HUES48 (cell line): ENCODE results near the gene CD22.
"Not testable (repeated sequence)": the region's sequence is repeated elsewhere in the genome, so short reads cannot be mapped to it uniquely, and the experiment has no call there.

ENCODE experiments used
- H3K27ac ChIP-seq: one replicate; pipeline ENCODE4 v1.7.0; 2013; ENCODE audit warnings: low read depth, low read length, inconsistent platforms
- H3K27me3 ChIP-seq: 2 replicates; pipeline ENCODE4 v1.6.1; 2013; ENCODE audit warnings: mild to moderate bottlenecking, low read length; ENCODE audit not compliant: control insufficient read depth, insufficient read depth
- H3K36me3 ChIP-seq: 2 replicates; pipeline ENCODE4 v1.6.1; 2013; ENCODE audit warnings: low read length; ENCODE audit not compliant: control insufficient read depth, insufficient read depth
- H3K4me1 ChIP-seq: 2 replicates; pipeline ENCODE4 v1.6.1; 2013; ENCODE audit warnings: mild to moderate bottlenecking, low read length; ENCODE audit not compliant: control insufficient read depth, insufficient read depth
- H3K4me3 ChIP-seq: 2 replicates; pipeline ENCODE4 v1.5.1; 2013; ENCODE audit warnings: mild to moderate bottlenecking, low read depth, low read length
- H3K9ac ChIP-seq: 2 replicates; pipeline ENCODE4 v1.6.1; 2013; ENCODE audit warnings: mild to moderate bottlenecking, low read depth, low read length, moderate library complexity
- H3K9me3 ChIP-seq: 2 replicates; pipeline ENCODE4 v1.6.1; 2013; ENCODE audit warnings: low read length; ENCODE audit not compliant: control insufficient read depth, insufficient read depth

Gene CD22

GRCh38 chr19:35377656-35378055 lies 48.7 kb downstream of the CD22 start:
- no peak overlapping the region for H3K4me3 ChIP-seq
- H3K27ac ChIP-seq, result no peak overlapping the region
- H3K27me3 ChIP-seq, result no peaks in the 10 kb centered on the region
- no peaks in the 10 kb centered on the region for H3K4me1 ChIP-seq
- H3K9me3 ChIP-seq, result peaks cover 3% of the 10 kb centered on the region
- no peaks in the 10 kb centered on the region for H3K36me3 ChIP-seq
- no peak overlapping the region for H3K9ac ChIP-seq

- no peaks in the 10 kb centered on the region for H3K36me3 ChIP-seq
- no peaks in the 10 kb centered on the region for H3K4me1 ChIP-seq
- H3K4me3 ChIP-seq, result no peak overlapping the region
- H3K9ac ChIP-seq, result no peak overlapping the region
- peaks cover 6% of the 10 kb centered on the region for H3K9me3 ChIP-seq
- H3K27ac ChIP-seq, result no peak overlapping the region
- H3K27me3 ChIP-seq, result no peaks in the 10 kb centered on the region
Measured at GRCh38 chr19:35378356-35378755, 49.4 kb downstream of the CD22 start.

- not testable (repeated sequence) for H3K27me3 ChIP-seq, H3K27ac ChIP-seq, H3K4me1 ChIP-seq, H3K9ac ChIP-seq, H3K4me3 ChIP-seq, H3K36me3 ChIP-seq
- H3K9me3 ChIP-seq, result peaks cover 12% of the 10 kb centered on the region
Measured at GRCh38 chr19:35379545-35379944, 50.6 kb downstream of the CD22 start.

GRCh38 chr19:35379992-35380391 lies 51.0 kb downstream of the CD22 start:
- H3K9ac ChIP-seq, result no peak overlapping the region
- H3K27me3 ChIP-seq, result no peaks in the 10 kb centered on the region
- H3K27ac ChIP-seq, result no peak overlapping the region
- no peak overlapping the region for H3K4me3 ChIP-seq
- H3K9me3 ChIP-seq, result peaks cover 12% of the 10 kb centered on the region
- H3K36me3 ChIP-seq, result no peaks in the 10 kb centered on the region
- H3K4me1 ChIP-seq, result no peaks in the 10 kb centered on the region

GRCh38 chr19:35380450-35381124 lies 51.6 kb downstream of the CD22 start:
- H3K4me3 ChIP-seq, result no peak overlapping the region
- peaks cover 16% of the 10 kb centered on the region for H3K9me3 ChIP-seq
- no peak overlapping the region for H3K27ac ChIP-seq
- no peak overlapping the region for H3K9ac ChIP-seq
- no peaks in the 10 kb centered on the region for H3K36me3 ChIP-seq
- H3K27me3 ChIP-seq, result no peaks in the 10 kb centered on the region
- no peaks in the 10 kb centered on the region for H3K4me1 ChIP-seq

GRCh38 chr19:35381318-35381717 lies 52.3 kb downstream of the CD22 start:
- H3K36me3 ChIP-seq, result no peaks in the 10 kb centered on the region
- no peak overlapping the region for H3K4me3 ChIP-seq
- H3K4me1 ChIP-seq, result no peaks in the 10 kb centered on the region
- H3K9ac ChIP-seq, result no peak overlapping the region
- no peaks in the 10 kb centered on the region for H3K27me3 ChIP-seq
- no peak overlapping the region for H3K27ac ChIP-seq
- peaks cover 21% of the 10 kb centered on the region for H3K9me3 ChIP-seq

GRCh38 chr19:35381926-35382325 lies 52.9 kb downstream of the CD22 start:
- no peak overlapping the region for H3K27ac ChIP-seq
- no peak overlapping the region for H3K9ac ChIP-seq
- H3K4me1 ChIP-seq, result no peaks in the 10 kb centered on the region
- H3K36me3 ChIP-seq, result no peaks in the 10 kb centered on the region
- no peak overlapping the region for H3K4me3 ChIP-seq
- H3K27me3 ChIP-seq, result no peaks in the 10 kb centered on the region
- H3K9me3 ChIP-seq, result peaks cover 27% of the 10 kb centered on the region

GRCh38 chr19:35383536-35383935 lies 54.5 kb downstream of the CD22 start:
- H3K36me3 ChIP-seq, result no peaks in the 10 kb centered on the region
- H3K27ac ChIP-seq, result no peak overlapping the region
- H3K9me3 ChIP-seq, result peaks cover 35% of the 10 kb centered on the region
- H3K9ac ChIP-seq, result no peak overlapping the region
- no peaks in the 10 kb centered on the region for H3K4me1 ChIP-seq
- no peak overlapping the region for H3K4me3 ChIP-seq
- H3K27me3 ChIP-seq, result no peaks in the 10 kb centered on the region

- no peaks in the 10 kb centered on the region for H3K4me1 ChIP-seq
- no peaks in the 10 kb centered on the region for H3K36me3 ChIP-seq
- H3K9me3 ChIP-seq, result peaks cover 29% of the 10 kb centered on the region
- H3K27me3 ChIP-seq, result no peaks in the 10 kb centered on the region
- no peak overlapping the region for H3K27ac ChIP-seq
- H3K4me3 ChIP-seq, result no peak overlapping the region
- no peak overlapping the region for H3K9ac ChIP-seq
Measured at GRCh38 chr19:35388277-35389054, 59.5 kb downstream of the CD22 start.

- Histone ChIP-seq H3K4me3 (no peak overlapping the region), H3K36me3 (no peaks in the 10 kb centered on the region), H3K4me1 (no peaks in the 10 kb centered on the region), H3K27ac (no peak overlapping the region), H3K9me3 (peaks cover 23% of the 10 kb centered on the region), H3K9ac (no peak overlapping the region), H3K27me3 (no peaks in the 10 kb centered on the region)
Measured at GRCh38 chr19:35389192-35389861, 60.3 kb downstream of the CD22 start.
